ENCODE results near the gene MKKS.

The MKKS gene

DNA sequence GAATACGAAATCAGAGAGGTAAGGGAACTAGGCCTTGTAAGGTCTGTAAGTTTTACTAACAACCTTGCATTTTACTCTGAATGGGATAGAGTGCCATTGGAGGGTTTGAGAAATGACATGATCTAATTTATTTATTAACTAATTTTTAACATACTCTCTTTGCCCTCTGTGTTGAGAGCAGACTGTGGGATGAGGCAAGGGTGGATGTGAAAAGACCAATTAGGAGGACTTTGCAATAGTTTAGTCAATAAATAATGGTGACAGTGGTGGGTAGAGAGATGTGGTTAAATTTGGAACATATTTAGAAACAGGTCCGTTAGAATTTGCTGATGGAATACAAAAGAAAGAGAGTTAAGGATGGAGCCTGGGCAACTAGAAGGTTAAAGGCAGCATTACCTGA is 60.0 kb downstream of the MKKS start:
- no peaks in the 10 kb centered on the region for H3K4me1 Mint-ChIP-seq
- H3K27ac Mint-ChIP-seq = no peak overlapping the region
- H3K4me3 Mint-ChIP-seq = no peak overlapping the region
- no peak for ATAC-seq
- peaks cover 14% of the 10 kb centered on the region for H3K27me3 Mint-ChIP-seq
- peaks cover 11% of the 10 kb centered on the region for H3K9me3 Mint-ChIP-seq
- H3K36me3 Mint-ChIP-seq = no peaks in the 10 kb centered on the region

DNA sequence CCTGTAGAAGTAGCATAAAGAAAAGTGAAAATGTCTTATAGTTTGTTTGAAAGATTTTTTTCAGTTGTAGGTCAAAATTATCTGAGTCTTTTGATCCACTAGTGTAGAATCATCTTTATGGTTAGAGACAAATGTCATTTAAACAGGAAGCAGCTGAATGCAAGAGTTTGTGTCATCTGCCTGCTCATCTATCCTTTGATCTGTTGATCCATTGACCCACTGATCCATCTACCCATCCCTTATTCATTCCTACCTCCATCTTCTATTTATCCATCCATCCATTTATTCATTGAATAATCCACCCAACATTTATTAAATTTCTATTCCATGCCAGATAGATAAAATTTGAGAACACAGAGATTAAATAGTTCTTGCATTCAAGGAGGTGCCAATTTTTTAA is 62.6 kb downstream of the MKKS start:
- Mint-ChIP-seq H3K36me3 (no peaks in the 10 kb centered on the region), H3K9me3 (peaks cover 10% of the 10 kb centered on the region), H3K27me3 (peaks cover 24% of the 10 kb centered on the region), H3K4me1 (no peaks in the 10 kb centered on the region), H3K4me3 (no peak overlapping the region), H3K27ac (no peak overlapping the region)
- ATAC-seq = no peak

DNA sequence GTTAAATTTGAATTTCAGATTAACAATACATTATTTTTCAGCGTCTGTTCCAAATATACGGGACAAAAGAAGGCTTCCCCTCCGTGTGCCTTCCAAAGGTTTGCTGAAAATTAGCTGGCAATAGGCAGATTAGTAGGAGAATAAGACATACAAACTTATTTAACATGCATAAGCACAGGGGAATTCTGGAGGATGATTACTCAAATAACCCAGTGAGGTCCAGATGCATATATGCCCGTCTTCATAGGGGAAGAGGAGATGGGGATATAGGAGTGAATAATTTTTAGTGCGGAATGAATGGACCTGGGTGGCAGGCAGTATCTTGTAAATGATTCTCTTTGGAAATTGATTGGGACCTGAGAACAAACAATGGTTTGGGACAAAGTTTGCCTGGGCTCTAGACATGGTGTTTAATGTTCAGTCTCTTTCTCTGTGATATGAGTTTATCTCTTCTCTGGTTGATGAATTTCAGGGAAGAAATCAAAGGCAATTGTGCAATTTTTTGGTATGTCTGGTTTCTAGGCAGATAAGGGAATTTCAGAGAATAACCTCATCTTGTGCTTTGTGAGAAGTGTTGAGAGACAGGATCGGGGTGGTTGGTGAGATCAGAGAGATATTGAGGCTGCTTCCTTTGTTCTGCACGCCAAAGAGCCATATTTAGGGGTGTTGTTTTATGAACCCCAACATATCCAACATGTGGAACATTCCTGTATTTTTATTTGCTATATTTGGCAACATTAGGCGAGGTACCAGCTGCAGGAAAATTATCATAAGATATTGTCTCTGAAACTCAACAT is 63.7 kb downstream of the MKKS start:
- Mint-ChIP-seq H3K27me3 (peaks cover 20% of the 10 kb centered on the region), H3K36me3 (no peaks in the 10 kb centered on the region), H3K27ac (no peak overlapping the region), H3K4me3 (no peak overlapping the region), H3K4me1 (no peaks in the 10 kb centered on the region), H3K9me3 (peaks cover 6% of the 10 kb centered on the region)
- no peak for ATAC-seq

DNA sequence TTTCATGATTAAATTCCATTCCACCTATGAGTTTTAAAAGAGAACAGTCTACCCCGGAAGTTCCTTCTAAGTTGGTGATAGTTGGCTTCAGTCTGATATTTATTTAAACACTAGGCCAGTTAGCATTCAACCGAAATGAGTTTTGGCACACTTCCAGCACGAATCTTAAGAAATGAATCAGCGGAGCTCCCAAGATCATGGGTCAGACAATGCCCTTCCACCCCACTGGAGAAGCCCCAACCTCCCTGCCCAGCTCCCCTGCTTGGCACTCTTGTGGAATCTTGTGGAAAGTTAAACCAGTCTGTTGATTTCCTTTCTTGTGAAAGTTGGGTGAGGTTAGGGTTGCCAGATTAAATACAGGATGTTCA is 64.3 kb downstream of the MKKS start:
- ATAC-seq = no peak
- peaks cover 6% of the 10 kb centered on the region for H3K9me3 Mint-ChIP-seq
- H3K27ac Mint-ChIP-seq = no peak overlapping the region
- H3K4me3 Mint-ChIP-seq = no peak overlapping the region
- peaks cover 17% of the 10 kb centered on the region for H3K27me3 Mint-ChIP-seq
- no peaks in the 10 kb centered on the region for H3K36me3 Mint-ChIP-seq
- no peaks in the 10 kb centered on the region for H3K4me1 Mint-ChIP-seq

DNA sequence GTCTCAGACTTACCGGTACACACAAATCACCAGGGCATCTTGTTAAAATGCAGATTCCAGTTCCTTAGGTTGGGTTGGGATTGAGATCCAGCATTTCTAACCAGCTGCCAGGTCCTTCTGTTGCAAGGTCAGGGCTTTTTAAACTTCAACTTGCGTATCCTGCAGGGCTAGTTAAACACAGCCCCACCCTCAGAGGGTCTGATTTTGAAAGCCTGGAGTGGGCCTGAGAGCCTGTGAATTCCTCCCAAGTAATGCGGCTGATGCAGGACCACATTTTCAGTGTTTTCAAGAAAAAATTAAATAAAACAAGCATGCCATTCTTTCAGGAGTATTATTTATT is 65.3 kb downstream of the MKKS start:
- Mint-ChIP-seq H3K4me3 (no peak overlapping the region), H3K9me3 (peaks cover 6% of the 10 kb centered on the region), H3K36me3 (no peaks in the 10 kb centered on the region), H3K27ac (no peak overlapping the region), H3K4me1 (no peaks in the 10 kb centered on the region), H3K27me3 (peaks cover 16% of the 10 kb centered on the region)
- no peak for ATAC-seq

DNA sequence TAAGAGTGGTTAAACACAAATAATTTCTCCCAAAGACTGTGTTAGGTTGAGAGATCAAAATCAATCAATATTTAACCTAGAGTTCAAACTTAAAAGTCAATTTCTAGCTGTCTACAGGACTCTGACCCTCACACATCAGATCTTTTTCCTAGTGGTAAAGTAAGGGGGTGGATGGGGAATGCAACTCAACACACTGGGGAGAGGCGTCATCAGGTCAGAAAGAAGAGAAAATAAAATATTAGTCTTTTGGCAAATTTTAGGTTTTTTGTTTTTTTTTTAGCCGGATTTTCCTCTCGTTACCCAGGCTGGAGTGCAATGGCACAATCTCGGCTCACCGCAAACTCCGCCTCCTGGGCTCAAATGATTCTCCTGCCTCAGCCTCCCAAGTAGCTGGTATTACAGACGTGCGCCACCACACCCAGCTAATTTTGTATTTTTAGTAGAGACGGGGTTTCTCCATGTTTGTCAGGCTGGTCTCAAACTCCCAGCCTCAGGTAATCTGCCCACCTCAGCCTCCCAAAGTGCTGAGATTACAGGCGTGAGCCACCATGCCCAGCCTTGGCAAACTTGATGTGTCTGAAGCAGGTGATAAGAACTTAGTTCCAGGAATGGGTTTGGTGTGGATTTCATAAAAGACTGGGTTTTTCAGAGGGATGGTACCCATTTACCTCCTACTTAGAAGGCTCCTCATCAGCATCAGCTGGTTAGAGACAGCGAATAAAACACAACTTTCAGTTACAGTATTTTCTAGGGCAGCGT is 65.9 kb downstream of the MKKS start:
- Mint-ChIP-seq H3K4me1 (no peaks in the 10 kb centered on the region), H3K4me3 (no peak overlapping the region), H3K9me3 (peaks cover under 1% of the 10 kb centered on the region), H3K27ac (no peak overlapping the region), H3K36me3 (no peaks in the 10 kb centered on the region), H3K27me3 (peaks cover 11% of the 10 kb centered on the region)
- no peak for ATAC-seq

DNA sequence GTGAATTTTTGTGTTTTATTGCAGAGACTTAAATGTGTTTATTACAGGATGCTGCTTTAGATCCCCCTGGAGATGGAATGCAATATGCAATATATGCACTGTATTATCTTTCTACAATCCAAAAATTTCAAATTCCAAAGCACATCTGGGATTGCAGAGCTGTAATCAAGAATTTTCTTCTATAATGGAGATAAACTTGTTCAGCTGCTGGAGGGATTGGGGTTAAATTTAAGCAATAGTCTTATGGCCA is 66.4 kb downstream of the MKKS start:
- H3K36me3 Mint-ChIP-seq = no peaks in the 10 kb centered on the region
- H3K27me3 Mint-ChIP-seq = peaks cover 9% of the 10 kb centered on the region
- ATAC-seq = no peak
- H3K27ac Mint-ChIP-seq = no peak overlapping the region
- H3K4me1 Mint-ChIP-seq = no peaks in the 10 kb centered on the region
- no peaks in the 10 kb centered on the region for H3K9me3 Mint-ChIP-seq
- H3K4me3 Mint-ChIP-seq = no peak overlapping the region

DNA sequence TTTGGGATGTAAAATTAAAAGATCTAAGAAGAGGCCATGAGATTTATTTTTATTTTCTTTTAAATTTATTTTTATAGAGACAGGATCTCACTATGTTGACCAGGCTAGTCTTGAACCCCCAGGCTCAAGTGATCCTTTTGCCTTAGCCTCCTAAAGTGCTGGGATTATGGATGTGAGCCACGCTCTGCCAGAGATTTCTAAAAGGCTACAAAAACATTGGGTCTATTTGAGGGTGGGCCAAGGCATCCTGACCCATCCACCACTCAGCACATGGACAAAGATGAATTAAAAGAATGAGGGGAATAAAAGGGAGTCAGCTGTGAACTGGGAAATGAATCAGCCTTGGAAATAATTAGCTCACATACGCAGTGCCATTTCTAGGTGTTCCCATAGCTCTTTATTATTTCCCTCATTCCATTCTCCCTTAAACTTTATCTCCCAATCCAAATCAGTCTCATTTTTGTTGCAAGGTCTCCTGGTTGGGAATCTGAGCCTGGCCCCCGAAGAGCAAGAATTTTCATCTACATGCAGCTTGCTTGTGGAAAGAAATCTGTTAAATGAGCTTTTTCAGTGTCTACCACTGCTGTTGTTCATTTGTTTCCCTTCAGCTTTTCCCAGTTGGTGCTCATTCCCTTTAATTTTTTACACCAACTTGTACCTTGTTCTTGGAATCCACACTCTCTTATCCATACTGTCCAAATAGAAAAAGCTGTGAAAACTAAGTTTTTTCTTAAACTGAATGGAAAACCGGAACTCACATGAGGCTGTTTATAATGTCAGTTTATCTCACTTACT is 66.9 kb downstream of the MKKS start:
- Mint-ChIP-seq H3K27me3 (peaks cover 9% of the 10 kb centered on the region), H3K27ac (no peak overlapping the region), H3K9me3 (no peaks in the 10 kb centered on the region), H3K36me3 (no peaks in the 10 kb centered on the region), H3K4me1 (no peaks in the 10 kb centered on the region), H3K4me3 (no peak overlapping the region)
- no peak for ATAC-seq

DNA sequence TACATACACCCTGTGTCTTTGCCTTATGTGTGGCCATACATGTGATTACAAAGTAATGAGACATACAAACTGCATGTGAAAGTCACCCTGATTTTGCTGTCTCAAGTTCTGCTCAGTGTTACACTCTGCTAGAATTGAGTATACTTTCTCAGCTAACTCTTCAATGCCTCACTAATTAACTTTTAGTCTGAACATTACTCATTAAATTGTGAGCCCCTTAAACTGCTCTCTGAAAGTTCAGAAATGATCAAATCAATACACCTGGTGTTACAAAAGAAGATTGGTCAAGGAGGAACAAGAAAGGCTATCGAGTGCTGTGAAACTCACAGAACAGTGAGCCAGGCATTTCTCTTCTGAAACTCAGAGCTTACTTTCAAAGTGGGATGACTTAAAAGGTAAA is 71.3 kb downstream of the MKKS start:
- Mint-ChIP-seq H3K36me3 (no peaks in the 10 kb centered on the region), H3K9me3 (no peaks in the 10 kb centered on the region), H3K27ac (no peak overlapping the region), H3K4me1 (no peaks in the 10 kb centered on the region), H3K27me3 (peaks cover 3% of the 10 kb centered on the region), H3K4me3 (no peak overlapping the region)
- ATAC-seq = no peak

DNA sequence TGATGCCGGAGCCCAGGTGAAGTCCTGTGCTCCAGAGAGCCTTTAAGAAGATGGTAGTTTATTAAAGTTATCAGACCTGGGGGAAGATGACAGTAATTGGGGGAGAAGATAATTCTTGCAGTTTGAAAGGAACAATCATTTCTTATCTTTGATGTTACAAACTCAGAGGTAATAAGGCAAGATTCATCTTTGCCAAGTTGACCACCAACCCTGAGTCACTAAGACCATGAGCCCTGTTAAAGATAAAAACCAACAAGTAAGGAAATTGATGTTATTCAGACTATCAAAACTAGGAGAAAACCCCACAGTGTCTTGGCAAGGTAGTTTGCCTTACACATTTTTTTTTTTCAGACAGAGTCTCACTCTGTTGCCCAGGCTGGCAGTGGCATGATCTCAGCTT is 73.1 kb downstream of the MKKS start:
- H3K9me3 Mint-ChIP-seq = peaks cover 5% of the 10 kb centered on the region
- no peaks in the 10 kb centered on the region for H3K36me3 Mint-ChIP-seq
- no peak overlapping the region for H3K27ac Mint-ChIP-seq
- H3K27me3 Mint-ChIP-seq = peaks cover 8% of the 10 kb centered on the region
- H3K4me3 Mint-ChIP-seq = no peak overlapping the region
- H3K4me1 Mint-ChIP-seq = no peaks in the 10 kb centered on the region
- no peak for ATAC-seq

DNA sequence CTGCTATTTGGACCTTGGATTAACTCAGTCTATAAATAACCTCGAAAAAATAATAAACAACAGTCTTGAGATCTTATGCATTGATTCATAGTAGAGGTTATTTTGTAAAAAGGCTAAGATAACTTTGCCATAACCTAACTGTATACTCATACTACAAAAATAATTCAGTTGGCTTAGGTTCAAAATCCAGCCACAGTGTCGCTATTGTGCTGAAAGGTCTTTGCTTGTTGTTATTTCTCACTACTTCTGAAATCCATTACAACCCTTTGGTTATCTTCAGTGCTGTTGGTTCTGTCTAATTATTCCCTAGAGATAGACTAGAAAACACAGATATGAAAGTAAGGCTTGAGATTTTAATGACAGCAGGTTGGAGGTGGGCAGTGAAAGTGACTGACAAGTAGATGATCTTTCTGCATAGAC is 74.4 kb downstream of the MKKS start:
- peaks cover 5% of the 10 kb centered on the region for H3K9me3 Mint-ChIP-seq
- no peaks in the 10 kb centered on the region for H3K4me1 Mint-ChIP-seq
- H3K4me3 Mint-ChIP-seq = no peak overlapping the region
- H3K27ac Mint-ChIP-seq = no peak overlapping the region
- no peak for ATAC-seq
- H3K27me3 Mint-ChIP-seq = peaks cover 8% of the 10 kb centered on the region
- no peaks in the 10 kb centered on the region for H3K36me3 Mint-ChIP-seq

DNA sequence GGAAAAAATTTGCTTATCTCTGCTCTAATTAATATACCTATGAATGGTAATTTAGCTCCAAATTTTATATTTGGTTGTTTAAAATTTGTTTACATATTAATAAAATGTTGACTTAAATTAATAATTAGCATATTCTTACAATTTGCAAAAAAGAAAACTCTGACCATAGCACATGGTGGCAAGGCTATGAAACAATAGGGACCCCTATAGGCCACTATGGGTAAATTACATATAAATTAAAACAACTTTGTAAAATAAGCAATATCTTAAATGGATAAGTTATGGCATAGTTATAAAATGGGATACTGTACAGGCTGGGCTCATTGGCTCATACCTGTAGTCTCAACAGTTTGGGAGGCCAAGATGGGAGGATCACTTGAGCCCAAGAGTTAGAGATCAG is 76.0 kb downstream of the MKKS start:
- H3K36me3 Mint-ChIP-seq = no peaks in the 10 kb centered on the region
- H3K27ac Mint-ChIP-seq = no peak overlapping the region
- ATAC-seq = no peak
- peaks cover 5% of the 10 kb centered on the region for H3K9me3 Mint-ChIP-seq
- no peaks in the 10 kb centered on the region for H3K4me1 Mint-ChIP-seq
- H3K27me3 Mint-ChIP-seq = peaks cover 8% of the 10 kb centered on the region
- no peak overlapping the region for H3K4me3 Mint-ChIP-seq

DNA sequence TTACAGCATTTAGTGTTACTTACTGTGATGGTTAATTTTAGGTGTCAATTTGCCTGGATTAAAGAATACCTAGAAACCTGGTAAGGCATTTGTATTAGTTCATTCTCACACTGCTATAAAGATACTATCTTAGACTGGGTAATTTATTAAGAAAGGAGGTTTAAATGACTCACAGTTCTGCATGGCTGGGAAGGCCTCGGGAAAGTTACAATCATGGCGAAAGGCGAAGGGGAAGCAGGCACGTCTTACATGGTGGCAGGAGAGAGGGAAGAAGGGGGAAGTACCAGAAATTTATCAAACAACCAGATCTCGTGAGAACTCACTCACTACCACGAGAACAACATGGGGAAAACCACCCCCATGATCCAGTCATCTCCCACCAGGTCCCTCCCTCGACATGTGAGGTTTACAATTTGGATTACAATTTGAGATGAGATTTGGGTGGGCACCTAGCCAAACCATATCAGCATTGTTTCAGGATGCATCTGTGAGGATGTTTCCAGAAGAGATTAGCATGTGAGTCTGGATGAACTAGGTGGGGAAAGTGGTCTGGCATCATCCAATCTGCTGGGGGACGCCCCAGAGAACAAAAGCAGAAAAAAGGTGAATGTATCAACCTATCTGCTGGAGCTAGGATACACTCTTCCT is 76.8 kb downstream of the MKKS start:
- ATAC-seq = no peak
- Mint-ChIP-seq H3K27me3 (peaks cover 8% of the 10 kb centered on the region), H3K36me3 (no peaks in the 10 kb centered on the region), H3K4me1 (no peaks in the 10 kb centered on the region), H3K9me3 (peaks cover 5% of the 10 kb centered on the region), H3K27ac (no peak overlapping the region), H3K4me3 (no peak overlapping the region)

DNA sequence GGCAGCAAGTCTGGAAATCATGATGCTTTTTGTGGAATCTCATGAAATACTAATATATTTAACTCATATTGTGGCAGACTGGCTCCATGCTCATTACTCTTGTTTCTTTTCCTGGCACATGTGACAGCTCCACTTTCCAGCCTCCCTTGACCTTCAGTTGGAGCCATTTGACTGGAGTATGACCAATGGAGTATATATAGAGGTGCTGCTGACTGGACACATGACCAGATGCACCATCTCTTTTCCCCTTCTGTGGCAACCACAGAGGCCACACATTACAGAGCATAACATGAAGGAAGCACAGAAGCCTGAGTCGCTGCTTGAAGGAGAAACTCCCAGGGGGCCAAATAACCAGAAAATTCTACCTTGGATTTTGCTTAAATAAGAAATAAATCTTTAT is 77.4 kb downstream of the MKKS start:
- no peak for ATAC-seq
- peaks cover 5% of the 10 kb centered on the region for H3K9me3 Mint-ChIP-seq
- H3K4me3 Mint-ChIP-seq = no peak overlapping the region
- H3K27ac Mint-ChIP-seq = no peak overlapping the region
- H3K36me3 Mint-ChIP-seq = no peaks in the 10 kb centered on the region
- H3K27me3 Mint-ChIP-seq = peaks cover 8% of the 10 kb centered on the region
- no peaks in the 10 kb centered on the region for H3K4me1 Mint-ChIP-seq

DNA sequence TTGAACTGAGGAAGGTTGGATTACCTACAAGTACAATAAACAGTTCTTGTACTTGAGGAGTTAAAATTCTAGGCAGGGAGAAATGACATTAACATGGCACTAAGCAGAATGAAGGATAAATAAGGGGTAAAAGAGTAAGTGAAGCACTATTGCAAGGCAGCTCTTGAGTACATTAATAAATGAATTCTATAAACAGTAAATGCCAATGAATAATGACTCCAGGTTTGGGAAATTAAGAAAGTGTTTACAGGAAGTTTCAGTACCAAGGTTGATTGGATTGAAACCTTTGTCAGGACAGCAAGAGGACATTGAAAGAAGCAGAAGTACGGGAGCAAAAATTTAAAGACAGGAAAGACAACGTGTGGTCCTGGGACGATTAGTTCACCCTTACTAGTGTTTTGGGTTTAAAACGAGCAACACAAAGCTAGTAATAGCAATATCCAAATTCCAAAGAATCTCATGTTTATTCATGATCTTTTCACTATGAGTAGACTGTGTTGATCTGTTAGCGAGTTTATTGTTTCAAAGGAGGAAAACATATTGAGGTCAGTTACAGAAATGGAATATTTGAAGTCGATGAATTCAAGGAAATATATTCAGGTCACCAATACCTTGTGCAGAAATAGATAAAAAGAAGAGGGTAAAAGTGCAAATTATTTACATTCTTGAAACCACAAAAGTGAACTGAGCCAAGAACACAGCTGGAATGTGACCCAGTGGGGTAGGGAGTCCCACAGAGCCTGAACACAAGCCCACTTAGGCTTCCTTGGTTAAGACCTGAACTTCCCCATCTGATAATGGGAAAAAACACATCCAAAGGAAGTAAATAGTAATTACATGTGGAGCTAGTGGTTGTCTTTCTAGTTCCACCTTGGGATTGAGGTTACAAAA is 80.8 kb downstream of the MKKS start:
- Mint-ChIP-seq H3K36me3 (no peaks in the 10 kb centered on the region), H3K27ac (no peak overlapping the region), H3K27me3 (peaks cover 8% of the 10 kb centered on the region), H3K4me1 (no peaks in the 10 kb centered on the region), H3K4me3 (no peak overlapping the region), H3K9me3 (peaks cover 5% of the 10 kb centered on the region)
- no peak for ATAC-seq
